HepG2 (cell line): ENCODE results near the gene MMP24OS. TPM values are rescaled to one million over a fixed set of nuclear protein-coding genes. Genes with fewer than 3 reads are reported as not detected.

ENCODE experiments used
- ASH2L ChIP-seq: fragments of 300-600, 200-600 bp; sonication (generic); IDR thresholded peaks from 2 replicates; pipeline ENCODE4 v1.7.0; 2017; ENCODE audit warnings: low read depth, mild to moderate bottlenecking, moderate library complexity, mixed read lengths, low read length; ENCODE audit not compliant: insufficient read length
- ATF7-NPFF ChIP-seq: sonication (generic); formaldehyde crosslinking; IDR thresholded peaks from 2 replicates; pipeline ENCODE4 v1.8.1; 2023; ENCODE audit warnings: mild to moderate bottlenecking, low read depth, missing genetic modification reagents, moderate library complexity
- BCL6 ChIP-seq: IDR thresholded peaks from 2 replicates; pipeline ENCODE4 v1.6.1; 2016; ENCODE audit warnings: missing genetic modification reagents, missing compliant biosample characterization
- BHLHE40 ChIP-seq: IDR thresholded peaks from 2 replicates; pipeline ENCODE4 v1.6.1; 2011; ENCODE audit warnings: low read length, improper control_type of control experiment
- BRCA1 ChIP-seq: sonication (generic); formaldehyde crosslinking; IDR thresholded peaks from 2 replicates; pipeline ENCODE4 v1.4.0; 2020; ENCODE audit warnings: missing genetic modification reagents
- ISL2 ChIP-seq: sonication (generic); formaldehyde crosslinking; IDR thresholded peaks from 2 replicates; pipeline ENCODE4 v1.5.0; 2020; ENCODE audit warnings: missing genetic modification reagents
- KAT7 ChIP-seq: IDR thresholded peaks from 2 replicates; pipeline ENCODE4 v1.6.1; 2018; ENCODE audit warnings: borderline replicate concordance, missing compliant biosample characterization
- NFE2L2 ChIP-seq: fragments of 150-350 bp; IDR thresholded peaks from 2 replicates; pipeline ENCODE4 v1.6.1; 2014; ENCODE audit warnings: low read length
- NFIB ChIP-seq: sonication (generic); formaldehyde crosslinking; IDR thresholded peaks from 2 replicates; pipeline ENCODE4 v1.9.0; 2021; ENCODE audit warnings: missing genetic modification reagents, mild to moderate bottlenecking, borderline replicate concordance
- NPAS2 ChIP-seq: sonication (generic); formaldehyde crosslinking; IDR thresholded peaks from 2 replicates; pipeline ENCODE4 v1.8.0; 2022; ENCODE audit warnings: mild to moderate bottlenecking, missing genetic modification reagents, borderline replicate concordance
- SP4 ChIP-seq: sonication (generic); formaldehyde crosslinking; IDR thresholded peaks from 2 replicates; pipeline ENCODE4 v1.8.1; 2023; ENCODE audit warnings: mild to moderate bottlenecking, missing genetic modification reagents
- TBL1XR1 ChIP-seq: fragments of 150-350 bp; IDR thresholded peaks from 2 replicates; pipeline ENCODE4 v1.6.1; 2014; ENCODE audit warnings: borderline replicate concordance, low read length; ENCODE audit not compliant: partially characterized antibody
- TOPORS ChIP-seq: sonication (generic); formaldehyde crosslinking; IDR thresholded peaks from 2 replicates; pipeline ENCODE4 v1.8.0; 2023; ENCODE audit warnings: mild to moderate bottlenecking, missing genetic modification reagents
- ZFP36 ChIP-seq: fragments of 150-350 bp; IDR thresholded peaks from 2 replicates; pipeline ENCODE4 v1.6.1; 2018; ENCODE audit warnings: borderline replicate concordance, low read length, low read depth; ENCODE audit not compliant: partially characterized antibody
- ZKSCAN1 ChIP-seq: fragments of 150-350 bp; IDR thresholded peaks from 2 replicates; pipeline ENCODE4 v1.6.1; 2014; ENCODE audit warnings: low read length
- ZNF121 ChIP-seq: sonication (generic); formaldehyde crosslinking; IDR thresholded peaks from 2 replicates; pipeline ENCODE4 v1.5.0; 2020; ENCODE audit warnings: mild to moderate bottlenecking, missing genetic modification reagents
- ZNF337 ChIP-seq: sonication (generic); formaldehyde crosslinking; IDR thresholded peaks from 2 replicates; pipeline ENCODE4 v1.5.1; 2020; ENCODE audit warnings: missing genetic modification reagents, low read depth, mild to moderate bottlenecking, borderline replicate concordance
- ZNF780A ChIP-seq: sonication (generic); formaldehyde crosslinking; IDR thresholded peaks from 2 replicates; pipeline ENCODE4 v1.8.0; 2022; ENCODE audit warnings: mild to moderate bottlenecking, missing genetic modification reagents, moderate library complexity
- ZNF792 ChIP-seq: IDR thresholded peaks from 2 replicates; pipeline ENCODE4 v1.6.1; 2016
- polyA plus RNA-seq, 8 experiments: library from polyadenylated mRNA; depleted of rRNA in 3 of 8; stranded (reverse) in 7 of 8; unstranded in 1 of 8; fragments of >200 nt; fragmentation: Illumina TruSeq in 4 of 8; extraction: Trizol in 4 of 8; gene quantifications; 2 replicates each; pipeline versions ENCODE4 v1.2.1 to v1.2.3, GENCODE V29; 2011 to 2016; ENCODE audit warnings: low read depth in 4 of 8, missing spikeins in 1 of 8, mixed read lengths in 1 of 8; ENCODE audit not compliant: insufficient read depth in 1 of 8
- total RNA-seq, 5 experiments: library from RNA; depleted of rRNA; stranded (reverse); fragments of >200 nt; fragmentation: Illumina TruSeq; extraction: Trizol; gene quantifications; 2 replicates each; pipeline ENCODE4 v1.2.3, GENCODE V29; 2016; ENCODE audit warnings: low read depth in 1 of 5
- TF ChIP-seq, protein P1 (sequence below): sonication (generic); formaldehyde crosslinking; IDR thresholded peaks from 2 replicates; pipeline ENCODE4 v1.8.1; 2022; ENCODE audit warnings: mild to moderate bottlenecking, missing genetic modification reagents
- TF ChIP-seq, protein P2 (sequence below): sonication (generic); formaldehyde crosslinking; IDR thresholded peaks from 2 replicates; pipeline ENCODE4 v1.4.0; 2020; ENCODE audit warnings: mild to moderate bottlenecking, missing genetic modification reagents

Gene MMP24OS
- total and polyA plus RNA-seq, 2 of the 13 experiments (the other 11 are each of a cell fraction or from before 2014, with no cell fraction given): 6.0 to 8.5 TPM

DNA sequence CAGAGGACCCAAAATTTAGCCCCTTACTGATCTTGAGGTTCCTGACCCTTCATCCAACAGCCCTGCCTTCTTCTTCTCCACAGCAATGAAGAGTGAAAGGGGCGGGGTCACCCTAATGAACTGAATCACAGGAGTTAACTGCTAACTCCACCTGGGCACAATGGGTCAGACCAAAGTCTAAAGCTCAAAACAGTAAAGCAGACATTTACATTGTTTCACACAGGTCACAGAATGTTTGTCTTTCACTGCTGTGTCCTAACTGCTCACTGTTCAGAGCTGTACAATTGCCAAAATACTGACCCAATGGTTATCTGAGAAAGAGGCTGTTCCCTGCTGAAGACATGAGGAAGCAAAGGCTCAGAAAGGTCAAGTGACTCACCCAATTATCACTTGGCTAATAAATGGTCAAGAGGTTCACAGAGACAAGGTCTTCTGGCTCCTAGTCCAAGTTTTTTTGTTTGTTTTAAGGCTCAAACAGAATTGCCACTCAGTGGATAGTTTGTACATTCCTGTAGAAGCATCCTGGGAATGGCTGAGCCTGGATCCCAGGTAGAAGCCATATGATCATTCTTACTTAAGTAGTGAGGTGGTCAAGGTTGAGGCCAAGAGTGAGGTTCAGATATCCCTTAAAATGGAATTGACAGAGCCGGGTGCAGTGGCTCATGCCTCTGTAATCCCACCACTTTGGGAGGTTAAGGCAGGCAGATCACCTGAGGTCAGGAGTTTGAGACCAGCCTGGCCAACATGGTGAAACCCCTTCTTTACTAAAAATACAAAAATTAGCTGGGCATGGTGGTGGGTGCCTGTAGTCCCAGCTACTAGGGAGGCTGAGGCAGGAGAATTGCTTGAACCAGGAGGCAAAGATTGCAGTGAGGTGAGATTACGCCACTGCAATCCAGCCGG lies 49.4 kb upstream of the MMP24OS start (continued):
- TF ChIP-seq, protein P1, sequence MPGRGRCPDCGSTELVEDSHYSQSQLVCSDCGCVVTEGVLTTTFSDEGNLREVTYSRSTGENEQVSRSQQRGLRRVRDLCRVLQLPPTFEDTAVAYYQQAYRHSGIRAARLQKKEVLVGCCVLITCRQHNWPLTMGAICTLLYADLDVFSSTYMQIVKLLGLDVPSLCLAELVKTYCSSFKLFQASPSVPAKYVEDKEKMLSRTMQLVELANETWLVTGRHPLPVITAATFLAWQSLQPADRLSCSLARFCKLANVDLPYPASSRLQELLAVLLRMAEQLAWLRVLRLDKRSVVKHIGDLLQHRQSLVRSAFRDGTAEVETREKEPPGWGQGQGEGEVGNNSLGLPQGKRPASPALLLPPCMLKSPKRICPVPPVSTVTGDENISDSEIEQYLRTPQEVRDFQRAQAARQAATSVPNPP (CRISPR knock-in tag): peak; percentile 65; the same call in 1 of the 2 replicates
- no peak for TF ChIP-seq ZFP36
- TF ChIP-seq ASH2L: peak; percentile 96
- TF ChIP-seq BCL6 (CRISPR knock-in tag): peak; percentile 91
- TF ChIP-seq ISL2 (CRISPR knock-in tag): peak; percentile 95
- peak; percentile 95; the same call in 1 of the 2 replicates for TF ChIP-seq KAT7 (CRISPR knock-in tag)
- TF ChIP-seq ZNF121 (CRISPR knock-in tag): peak; percentile 80
- TF ChIP-seq ZNF792: peak; percentile 100
- peak; percentile 84 for TF ChIP-seq SP4 (CRISPR knock-in tag)
- no peak for TF ChIP-seq NFE2L2
- TF ChIP-seq NFIB (CRISPR knock-in tag): no peak
- peak; percentile 73 for TF ChIP-seq TBL1XR1
- TF ChIP-seq ZKSCAN1: peak; percentile 6; the same call in 1 of the 2 replicates
- TF ChIP-seq BRCA1 (CRISPR knock-in tag): peak; percentile 74; the same call in 1 of the 2 replicates
- 0 out of 2 replicates have a peak, but pooled peaks have one; percentile 43 for TF ChIP-seq TOPORS (CRISPR knock-in tag)
- TF ChIP-seq ZNF780A (CRISPR knock-in tag): no peak
- 0 out of 2 replicates have a peak, but pooled peaks have one; percentile 21 for TF ChIP-seq ATF7-NPFF (CRISPR knock-in tag)
- TF ChIP-seq NPAS2 (CRISPR knock-in tag): no peak
- TF ChIP-seq BHLHE40: peak; percentile 79
- TF ChIP-seq, protein P2, sequence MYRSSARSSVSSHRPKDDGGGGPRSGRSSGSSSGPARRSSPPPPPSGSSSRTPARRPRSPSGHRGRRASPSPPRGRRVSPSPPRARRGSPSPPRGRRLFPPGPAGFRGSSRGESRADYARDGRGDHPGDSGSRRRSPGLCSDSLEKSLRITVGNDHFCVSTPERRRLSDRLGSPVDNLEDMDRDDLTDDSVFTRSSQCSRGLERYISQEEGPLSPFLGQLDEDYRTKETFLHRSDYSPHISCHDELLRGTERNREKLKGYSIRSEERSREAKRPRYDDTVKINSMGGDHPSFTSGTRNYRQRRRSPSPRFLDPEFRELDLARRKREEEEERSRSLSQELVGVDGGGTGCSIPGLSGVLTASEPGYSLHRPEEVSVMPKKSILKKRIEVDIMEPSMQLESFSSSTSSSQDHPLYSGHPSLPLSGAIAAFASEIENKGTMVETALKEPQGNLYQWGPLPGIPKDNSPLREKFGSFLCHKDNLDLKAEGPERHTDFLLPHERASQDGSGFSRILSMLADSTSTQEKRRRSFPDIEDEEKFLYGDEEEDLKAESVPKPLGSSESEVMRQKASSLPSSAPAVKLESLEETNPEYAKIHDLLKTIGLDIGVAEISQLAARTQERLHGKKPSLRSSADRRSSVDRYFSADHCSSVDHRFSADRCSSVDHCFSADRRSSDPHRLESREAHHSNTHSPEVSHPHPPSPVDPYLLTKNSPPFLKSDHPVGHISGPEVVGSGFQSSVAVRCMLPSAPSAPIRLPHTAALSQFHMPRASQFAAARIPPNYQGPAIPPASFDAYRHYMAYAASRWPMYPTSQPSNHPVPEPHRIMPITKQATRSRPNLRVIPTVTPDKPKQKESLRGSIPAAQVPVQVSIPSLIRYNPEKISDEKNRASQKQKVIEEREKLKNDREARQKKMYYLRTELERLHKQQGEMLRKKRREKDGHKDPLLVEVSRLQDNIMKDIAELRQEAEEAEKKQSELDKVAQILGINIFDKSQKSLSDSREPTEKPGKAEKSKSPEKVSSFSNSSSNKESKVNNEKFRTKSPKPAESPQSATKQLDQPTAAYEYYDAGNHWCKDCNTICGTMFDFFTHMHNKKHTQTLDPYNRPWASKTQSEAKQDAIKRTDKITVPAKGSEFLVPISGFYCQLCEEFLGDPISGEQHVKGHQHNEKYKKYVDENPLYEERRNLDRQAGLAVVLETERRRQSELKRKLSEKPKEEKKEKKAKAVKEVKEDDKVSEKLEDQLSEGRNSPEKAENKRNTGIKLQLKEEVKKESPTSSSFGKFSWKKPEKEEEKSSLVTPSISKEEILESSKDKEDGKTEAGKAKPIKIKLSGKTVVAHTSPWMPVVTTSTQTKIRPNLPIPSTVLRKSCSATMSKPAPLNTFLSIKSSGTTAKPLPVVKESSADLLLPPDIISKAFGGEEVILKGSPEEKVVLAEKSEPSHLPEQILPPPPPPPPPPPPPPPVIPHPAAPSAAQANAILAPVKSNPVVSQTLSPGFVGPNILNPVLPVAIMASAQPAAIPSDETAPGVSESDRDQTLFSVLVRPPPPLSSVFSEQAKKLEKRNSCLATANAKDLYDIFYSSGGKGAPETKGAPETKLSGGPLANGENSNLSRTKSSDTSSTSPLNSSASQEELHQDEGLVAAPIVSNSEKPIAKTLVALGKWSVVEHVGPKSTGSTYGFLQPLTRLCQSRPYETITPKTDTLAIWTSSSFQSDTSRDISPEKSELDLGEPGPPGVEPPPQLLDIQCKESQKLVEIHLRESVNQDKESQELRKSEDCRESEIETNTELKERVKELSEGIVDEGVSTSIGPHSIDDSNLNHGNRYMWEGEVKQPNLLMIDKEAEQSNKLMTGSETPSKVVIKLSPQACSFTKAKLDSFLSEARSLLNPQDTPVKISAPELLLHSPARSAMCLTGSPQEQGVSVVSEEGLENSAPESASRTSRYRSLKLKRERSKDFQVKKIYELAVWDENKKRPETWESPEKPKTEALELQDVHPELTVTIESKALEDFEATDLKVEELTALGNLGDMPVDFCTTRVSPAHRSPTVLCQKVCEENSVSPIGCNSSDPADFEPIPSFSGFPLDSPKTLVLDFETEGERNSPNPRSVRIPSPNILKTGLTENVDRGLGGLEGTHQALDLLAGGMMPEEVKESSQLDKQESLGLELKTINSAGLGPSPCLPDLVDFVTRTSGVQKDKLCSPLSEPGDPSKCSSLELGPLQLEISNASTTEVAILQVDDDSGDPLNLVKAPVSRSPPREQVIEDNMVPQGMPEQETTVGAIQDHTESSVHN (CRISPR knock-in tag): 0 out of 2 replicates have a peak, but pooled peaks have one; percentile 37
- peak; percentile 95; the same call in 1 of the 2 replicates for TF ChIP-seq ZNF337
